CD4-positive, alpha-beta T cell treated with Interleukin-10 for 1 hour (primary cell): Measurements from ENCODE around the gene NXN.
"Not testable (repeated sequence)": the region's sequence is repeated elsewhere in the genome, so short reads cannot be mapped to it uniquely, and the experiment has no call there.

Source experiments
- DNase-seq: peaks from one replicate; pipeline ENCODE4 v3.0.0-alpha.2; 2020

NXN gene

DNA sequence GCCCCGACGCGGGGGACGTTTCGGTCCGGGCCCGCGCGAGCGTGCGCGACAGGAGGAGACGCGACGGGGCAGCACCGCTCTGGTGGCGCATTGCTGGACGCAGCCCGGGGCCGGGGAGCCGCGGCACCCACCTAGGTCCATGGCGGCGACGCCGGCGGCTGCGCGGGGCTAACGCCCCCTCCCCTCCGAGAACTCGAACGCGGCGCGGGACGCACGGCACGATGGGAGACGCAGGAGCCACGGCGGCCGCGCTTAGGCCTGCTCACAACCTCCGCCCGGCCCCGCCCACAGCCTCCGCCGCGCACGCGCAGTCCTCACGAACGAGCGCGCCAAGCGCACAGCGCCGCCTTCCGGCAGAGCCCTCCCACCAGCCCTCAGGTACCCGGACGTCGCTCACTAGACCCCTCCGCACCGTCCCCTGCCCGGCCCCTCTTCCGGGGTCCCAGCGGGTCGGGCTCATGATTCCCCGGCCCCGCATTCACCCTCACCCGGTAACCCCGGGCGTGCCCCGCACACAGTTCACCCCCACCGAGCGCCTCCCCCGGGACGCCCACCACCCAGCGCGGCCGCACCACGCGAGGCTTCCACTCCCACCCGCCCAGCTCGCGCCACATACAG, 227.5 kb downstream of the NXN start, which contains the start of gene GEMIN4:
GEMIN4 (minus strand) TSS at position 263 of the 618 bp plus-strand sequence; CDS start at position 141, 122 bp downstream.
- DNase-seq = peak; percentile 97

DNA sequence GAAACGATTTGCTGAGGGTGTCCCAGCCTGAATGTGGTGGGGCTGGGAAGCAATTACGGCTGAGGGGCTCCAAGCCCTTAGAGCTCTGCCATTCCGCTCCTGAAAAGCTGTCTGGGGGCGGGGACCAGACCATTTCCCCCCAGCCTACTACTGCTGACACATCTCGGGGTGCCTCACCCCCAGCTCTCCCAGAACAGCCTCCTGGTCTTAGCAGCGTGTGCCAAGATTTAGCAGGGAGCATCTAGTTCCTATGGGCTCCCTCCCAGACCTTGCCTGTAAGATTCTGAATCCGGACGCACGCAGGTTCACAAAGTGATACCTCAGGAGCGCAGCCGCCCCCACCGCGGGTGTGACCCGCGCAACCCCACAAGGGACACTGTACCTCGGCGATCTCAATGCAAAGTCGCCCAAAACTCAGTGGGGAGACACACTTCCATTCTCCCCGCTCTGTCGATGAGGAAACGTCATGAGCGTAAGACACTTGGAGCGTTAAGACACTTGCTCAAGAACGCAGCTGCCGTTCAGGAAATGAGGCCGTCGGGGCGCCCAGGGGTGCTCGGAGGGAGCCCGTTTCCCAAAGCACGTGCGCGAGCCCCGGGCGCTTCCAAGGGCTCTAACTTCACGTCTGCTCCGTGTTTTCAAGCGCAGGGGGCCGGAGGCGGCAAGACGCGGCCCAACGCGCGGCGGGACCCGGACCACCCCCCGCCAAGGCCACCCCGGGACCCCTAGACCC, 228.1 kb downstream of the NXN start:
- DNase-seq = peak; percentile 51

DNA sequence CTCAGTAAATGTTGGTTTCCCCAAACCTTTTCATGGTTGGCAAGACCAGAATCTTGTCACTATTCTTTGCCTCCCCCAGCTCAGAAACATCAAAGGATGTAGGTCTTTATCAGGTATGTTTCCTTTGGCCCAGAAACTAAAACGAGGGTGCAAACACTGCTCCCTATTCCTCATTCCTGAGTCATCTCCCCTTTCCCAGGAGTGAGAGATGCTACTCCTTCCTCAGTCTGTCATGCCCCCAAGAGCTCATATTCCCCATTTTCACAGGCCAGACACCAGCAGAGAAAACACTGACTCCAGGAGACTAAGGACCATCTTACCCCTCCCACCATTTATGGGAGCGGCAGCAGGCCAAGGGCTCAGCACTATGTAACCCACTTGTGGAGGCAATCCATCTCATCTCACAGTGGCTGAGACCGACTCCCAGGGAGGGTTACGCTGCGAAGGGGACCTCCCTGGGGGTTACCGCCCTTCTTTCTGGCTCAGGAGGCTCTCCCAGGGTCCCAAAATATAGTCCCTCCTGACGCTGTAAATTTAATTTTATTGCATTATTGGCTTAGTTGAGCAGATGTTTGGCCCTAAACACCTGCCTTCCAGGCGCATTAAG, 229.0 kb downstream of the NXN start:
- no peak for DNase-seq

DNA sequence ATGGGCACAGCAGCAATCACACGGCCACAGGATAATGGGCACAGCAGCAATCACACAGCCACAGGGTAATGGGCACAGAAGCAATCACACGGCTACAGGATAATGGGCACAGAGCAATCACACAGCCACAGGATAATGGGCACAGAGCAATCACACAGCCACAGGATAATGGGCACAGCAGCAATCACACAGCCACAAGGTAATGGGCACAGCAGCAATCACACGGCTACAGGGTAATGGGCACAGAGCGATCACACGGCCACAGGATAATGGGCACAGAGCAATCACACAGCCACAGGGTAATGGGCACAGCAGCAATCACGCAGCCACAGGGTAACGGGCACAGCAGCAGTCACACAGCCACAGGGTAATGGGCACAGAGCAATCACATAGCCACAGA, 230.2 kb downstream of the NXN start:
- DNase-seq = not testable (repeated sequence)
